GM18858 (cell line): Measurements from ENCODE around the gene RELCH.

Experiments
- ATAC-seq: cut with Tn5 transposase; IDR thresholded peaks from one replicate; pipeline ENCODE4 v1.9.1; 2021; ENCODE audit not compliant: unreplicated experiment

RELCH gene

GRCh38 chr18:62189208-62189607, 2.2 kb downstream of the RELCH start:
- no peak for ATAC-seq

DNA sequence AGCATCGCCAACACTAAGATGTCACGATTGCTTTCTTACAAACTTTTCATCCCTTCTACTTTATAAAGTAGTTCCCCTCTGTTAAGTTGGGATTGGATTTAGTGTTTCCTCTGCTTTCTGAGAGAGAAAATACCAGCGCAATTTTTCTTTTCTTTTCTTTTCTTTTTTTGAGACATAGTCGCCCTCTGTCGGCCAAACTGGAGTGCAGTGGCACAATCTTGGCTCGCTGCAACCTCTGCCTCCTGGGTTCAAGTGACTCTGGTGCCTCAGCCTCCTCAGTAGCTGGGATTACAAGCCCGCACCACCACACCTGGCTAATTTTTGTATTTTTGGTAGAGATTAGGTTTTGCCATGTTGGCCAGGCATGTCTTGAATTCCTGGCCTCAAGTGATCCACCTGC, 9.0 kb downstream of the RELCH start:
- no peak for ATAC-seq

DNA sequence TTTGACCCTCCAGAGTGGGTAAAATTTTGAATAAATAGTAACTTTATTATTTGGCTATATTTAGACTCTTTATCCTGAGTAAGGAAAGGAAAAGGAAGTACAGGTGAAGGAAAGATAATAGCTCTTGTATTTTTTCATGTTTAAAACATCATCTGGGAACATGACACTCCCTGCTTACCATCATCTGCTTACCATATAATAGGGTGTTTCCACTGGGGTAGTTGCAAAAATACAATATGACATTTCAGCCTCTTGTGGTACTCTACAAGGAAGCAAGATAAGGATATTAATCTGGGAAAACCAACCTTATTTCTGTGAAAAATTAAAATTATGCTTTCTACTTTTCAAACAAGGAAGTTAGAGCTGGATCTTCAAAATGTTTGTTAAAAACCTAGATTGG, 9.9 kb downstream of the RELCH start:
- ATAC-seq: no peak

GRCh38 chr18:62198259-62198658, 11.2 kb downstream of the RELCH start:
- no peak for ATAC-seq

DNA sequence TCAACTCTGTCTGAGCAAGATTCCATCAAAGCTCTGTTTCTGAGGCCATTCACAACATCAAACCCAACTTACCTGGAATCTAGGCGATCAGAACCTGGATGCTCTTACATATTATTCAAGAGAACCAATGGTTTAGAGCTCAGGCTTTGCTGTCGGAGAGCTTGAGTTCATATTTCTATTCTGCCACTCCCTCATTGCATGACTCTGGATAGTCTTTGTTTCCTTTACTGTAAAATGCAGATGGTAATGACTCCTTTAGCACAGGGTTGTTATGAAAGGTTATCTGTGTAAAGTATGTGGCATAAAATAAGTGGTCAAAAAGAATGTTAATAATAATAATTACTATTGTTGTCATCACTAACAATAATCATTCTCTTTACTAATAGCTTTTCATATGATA, 12.6 kb downstream of the RELCH start:
- no peak for ATAC-seq

DNA sequence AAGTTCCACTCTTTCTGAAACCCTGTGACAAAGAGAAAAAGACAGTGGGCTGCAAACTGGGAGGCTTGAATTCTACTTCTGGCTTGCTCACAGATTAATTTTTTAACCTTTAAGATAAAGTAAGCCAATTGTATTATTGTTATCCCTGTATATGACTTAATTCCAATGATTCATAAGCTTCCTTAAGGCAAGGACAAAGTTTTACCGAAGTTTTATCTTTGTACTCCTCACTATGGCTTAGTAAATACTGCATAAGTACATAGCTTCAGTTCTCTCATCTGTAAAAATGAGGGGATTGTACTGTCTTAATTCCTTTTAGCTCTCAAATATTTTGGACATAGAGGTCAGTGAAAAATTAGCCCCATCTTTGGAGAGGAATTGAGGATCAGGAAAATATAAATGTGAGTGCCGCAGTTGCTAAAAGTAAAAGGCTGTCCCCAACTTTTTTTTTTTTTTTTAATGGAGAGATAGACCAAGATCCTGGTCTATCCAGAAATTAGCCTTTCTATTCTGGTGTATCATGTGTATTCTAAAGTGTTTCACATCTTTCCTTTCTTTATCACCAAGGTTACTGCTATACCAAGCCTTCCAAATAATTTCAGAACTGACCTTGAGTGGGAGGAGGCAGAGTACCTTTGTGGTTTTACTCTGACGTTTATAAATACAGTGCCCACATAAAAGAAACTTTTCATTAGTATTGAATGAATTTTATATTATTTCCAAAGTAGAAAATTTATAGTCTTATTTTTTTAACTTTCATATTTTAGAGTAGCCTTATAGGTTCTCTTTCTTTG, 13.3 kb downstream of the RELCH start:
- no peak for ATAC-seq

- no peak for ATAC-seq
These were observed 14.8 kb downstream of the RELCH start for GRCh38 chr18:62201870-62202269.

DNA sequence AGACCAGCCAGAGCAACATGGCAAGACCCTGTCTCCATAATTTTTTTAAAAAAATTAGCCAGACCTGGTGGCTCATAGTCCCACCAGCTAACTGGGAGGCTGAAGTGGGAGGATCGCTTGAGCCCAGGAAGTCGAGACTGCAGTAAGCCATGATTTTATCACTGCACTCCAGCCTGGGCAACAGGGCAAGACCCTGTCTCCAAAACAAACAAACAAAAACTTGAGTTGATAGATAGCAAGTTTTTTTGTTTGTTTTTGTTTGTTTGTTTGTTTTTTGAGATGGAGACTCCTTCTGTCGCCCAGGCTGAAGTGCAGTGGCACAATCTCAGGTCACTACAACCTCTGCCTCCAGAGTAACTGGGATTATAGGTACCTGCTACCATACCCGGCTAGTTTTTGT, 18.8 kb downstream of the RELCH start:
- ATAC-seq: no peak

- ATAC-seq: no peak
These were observed 19.5 kb downstream of the RELCH start for GRCh38 chr18:62206593-62206992.

DNA sequence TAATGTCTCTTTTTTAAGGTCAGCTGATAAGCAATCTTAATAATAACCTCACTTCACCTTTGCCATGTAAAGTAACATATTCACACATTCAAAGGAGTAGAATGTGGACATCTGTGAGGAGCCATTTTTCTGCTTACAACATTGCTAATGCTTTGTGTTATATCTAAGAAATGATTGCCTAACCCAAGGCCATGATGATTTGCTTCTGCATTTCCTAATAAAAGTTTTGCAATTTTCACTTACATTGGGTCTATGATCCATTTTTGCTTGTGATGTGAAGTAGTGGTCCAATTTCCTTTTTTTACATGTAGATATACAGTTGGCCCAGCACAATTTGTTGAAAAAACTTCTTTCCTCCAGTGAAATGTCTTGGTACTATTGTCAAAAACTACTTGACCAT, 22.0 kb downstream of the RELCH start:
- ATAC-seq: no peak

GRCh38 chr18:62210138-62210537, 23.1 kb downstream of the RELCH start:
- no peak for ATAC-seq

GRCh38 chr18:62211325-62211828, 24.3 kb downstream of the RELCH start:
- no peak for ATAC-seq

DNA sequence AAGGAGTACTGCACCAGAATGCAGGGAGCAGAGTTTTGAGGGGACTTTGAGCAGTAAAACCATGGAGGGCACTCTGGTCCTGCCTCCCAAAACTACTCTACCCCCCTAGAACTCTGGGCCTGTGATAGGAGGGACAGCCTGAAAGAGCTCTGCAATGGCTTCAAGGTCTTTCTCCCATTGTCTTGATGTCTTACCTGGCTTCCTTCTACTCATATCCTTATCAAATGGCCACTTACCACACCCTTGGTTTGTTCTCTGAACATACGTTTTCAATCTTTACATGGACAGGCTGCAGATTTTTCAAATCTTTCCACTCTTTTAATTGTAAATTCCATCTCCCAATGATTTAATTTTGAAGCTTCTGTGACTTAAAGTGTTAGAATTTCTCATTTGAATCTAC, 27.7 kb downstream of the RELCH start:
- no peak for ATAC-seq

DNA sequence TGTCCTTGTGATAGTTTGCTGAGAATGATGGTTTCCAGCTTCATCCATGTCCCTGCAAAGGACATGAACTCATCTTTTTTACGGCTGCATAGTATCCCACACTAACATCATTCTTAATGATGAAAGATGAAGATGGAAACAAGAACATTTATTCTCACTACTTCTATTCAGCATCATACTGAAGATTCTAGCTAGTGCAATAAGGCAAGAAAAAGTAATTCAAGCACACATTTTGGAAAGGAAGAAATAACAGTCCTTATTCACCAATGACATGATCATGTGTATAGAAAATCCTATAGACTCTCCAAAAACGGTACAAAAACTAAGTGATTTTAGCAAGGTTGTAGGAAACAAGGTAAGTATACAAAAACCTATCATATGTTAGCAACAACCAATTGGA, 37.2 kb downstream of the RELCH start:
- no peak for ATAC-seq

DNA sequence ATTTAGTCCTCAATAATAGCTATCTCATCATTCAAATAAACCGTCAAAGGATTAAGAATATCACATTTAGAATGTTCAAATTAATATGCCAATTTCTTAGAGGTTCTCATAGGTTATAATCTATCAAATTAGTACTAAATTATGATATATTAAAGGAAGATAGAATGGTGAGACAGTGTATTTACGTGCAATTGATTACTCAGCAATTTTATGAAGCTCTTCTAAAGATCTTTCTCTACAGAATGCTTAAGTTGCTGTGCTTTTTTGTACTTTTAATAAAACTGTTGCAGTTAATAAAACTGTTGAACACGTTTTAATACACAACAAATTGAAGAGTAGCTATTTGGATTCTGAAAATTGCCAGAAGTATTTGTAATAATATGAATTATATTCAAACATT, 39.0 kb downstream of the RELCH start:
- ATAC-seq: no peak

- no peak for ATAC-seq
These were observed 49.2 kb downstream of the RELCH start for GRCh38 chr18:62236252-62236651.

DNA sequence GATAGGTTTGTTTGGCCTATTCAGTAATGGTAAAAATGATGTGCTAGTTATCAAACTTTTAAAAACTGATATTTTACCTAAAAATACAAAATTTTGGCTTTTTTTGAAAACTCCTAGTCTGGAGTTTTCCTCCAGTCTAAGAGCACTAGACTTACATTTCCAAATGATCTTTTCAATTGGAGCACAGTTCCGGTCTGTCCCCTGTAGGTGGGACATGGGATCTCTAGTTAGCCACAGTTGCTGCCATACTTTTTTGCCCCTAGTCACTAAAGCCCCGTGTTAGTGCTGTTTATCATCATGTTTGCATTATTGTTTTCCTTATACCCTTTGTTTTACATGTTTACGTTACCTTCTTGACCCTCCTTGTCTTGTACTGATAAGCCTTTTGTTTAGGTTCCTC, 52.4 kb downstream of the RELCH start:
- no peak for ATAC-seq

- no peak for ATAC-seq
These were observed 55.9 kb downstream of the RELCH start for GRCh38 chr18:62242955-62243354.

- no peak for ATAC-seq
These were observed 58.1 kb downstream of the RELCH start for GRCh38 chr18:62245177-62245576.

DNA sequence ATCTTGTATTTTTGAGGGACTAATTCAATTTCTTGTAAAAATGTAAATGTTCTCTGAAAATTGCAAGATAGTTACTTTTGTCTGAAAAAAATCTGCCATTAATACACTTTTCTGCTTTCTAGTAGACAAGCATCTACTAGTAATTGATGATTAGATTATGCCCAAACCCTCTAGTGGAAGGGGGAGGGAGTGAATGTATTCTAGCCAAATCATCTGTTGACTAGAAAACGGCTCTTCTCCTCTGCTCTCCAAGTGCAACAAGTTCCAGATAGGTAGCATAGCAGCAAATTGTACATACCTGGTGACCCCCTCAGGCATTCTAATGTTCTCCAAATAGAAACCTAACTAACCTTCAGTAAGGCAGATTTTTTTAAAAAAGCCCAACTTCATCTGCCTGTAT, 58.6 kb downstream of the RELCH start:
- ATAC-seq: no peak

GRCh38 chr18:62248313-62248712, 61.3 kb downstream of the RELCH start:
- no peak for ATAC-seq

DNA sequence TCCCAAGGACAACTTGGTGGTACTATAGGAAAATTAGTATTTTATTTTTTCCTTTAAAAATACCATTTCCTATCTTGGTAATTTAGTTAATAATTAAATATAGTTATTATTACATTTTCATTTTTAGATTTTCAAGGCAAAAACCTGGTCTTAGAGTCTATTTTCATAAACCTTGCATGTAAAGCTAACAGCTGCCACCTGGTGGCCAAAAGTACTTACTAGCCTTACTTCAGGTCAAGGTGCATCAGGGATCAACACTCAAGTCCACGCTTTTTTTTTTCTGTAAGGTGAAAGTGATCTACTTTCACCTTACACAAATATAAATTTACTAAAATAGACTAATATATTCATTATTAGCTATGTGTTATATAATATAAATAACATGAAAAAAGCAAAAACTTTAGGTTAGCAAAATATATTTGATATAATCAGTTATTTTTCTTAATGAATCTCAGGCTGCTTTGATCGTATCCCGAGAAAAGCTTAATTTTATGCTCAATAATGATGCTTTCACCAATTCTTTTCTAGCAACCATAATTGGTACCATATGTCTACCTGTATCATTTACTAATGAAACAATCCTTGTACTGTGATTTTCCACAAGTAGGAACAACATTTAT, 62.5 kb downstream of the RELCH start:
- ATAC-seq: peak; percentile 69

DNA sequence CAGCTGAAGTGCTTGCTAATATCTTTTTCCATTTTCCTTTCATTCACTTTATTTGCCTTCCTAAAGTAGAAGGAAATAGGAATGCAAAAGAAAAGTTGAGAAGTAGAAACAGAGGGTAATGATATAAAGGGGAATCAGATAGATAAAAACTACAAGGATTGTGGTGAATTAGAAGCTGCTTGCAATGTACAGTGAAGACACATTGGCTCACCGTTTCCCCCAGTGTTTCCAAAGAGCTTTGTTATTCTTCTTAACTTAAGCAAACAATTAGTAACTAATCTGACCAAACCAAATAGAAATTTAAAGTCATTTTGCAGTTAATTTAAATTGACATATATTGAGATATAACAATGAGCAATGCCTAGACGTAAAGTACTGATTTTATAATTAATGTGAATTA, 63.4 kb downstream of the RELCH start:
- ATAC-seq: no peak
